HG02852 (cell line): ENCODE measurements around the gene GOLGA6L10.
"Not testable (repeated sequence)": the region's sequence is repeated elsewhere in the genome, so short reads cannot be mapped to it uniquely, and the experiment has no call there.

Experiments
- ATAC-seq: cut with Tn5 transposase; IDR thresholded peaks from one replicate; pipeline ENCODE4 v1.9.1; 2021; ENCODE audit warnings: mild to moderate bottlenecking, moderate library complexity; ENCODE audit not compliant: unreplicated experiment

GOLGA6L10 gene

GRCh38 chr15:82349375-82349774 is at the start of gene GOLGA6L10:
Gene GOLGA6L10 (minus strand): TSS chr15:82349475. CDS start chr15:82349375, 100 bp downstream.
- not testable (repeated sequence) for ATAC-seq

GRCh38 chr15:82398785-82399184 is 49.5 kb upstream of the GOLGA6L10 start:
- ATAC-seq = no peak

GRCh38 chr15:82397817-82398216 is 48.5 kb upstream of the GOLGA6L10 start:
- no peak for ATAC-seq

DNA sequence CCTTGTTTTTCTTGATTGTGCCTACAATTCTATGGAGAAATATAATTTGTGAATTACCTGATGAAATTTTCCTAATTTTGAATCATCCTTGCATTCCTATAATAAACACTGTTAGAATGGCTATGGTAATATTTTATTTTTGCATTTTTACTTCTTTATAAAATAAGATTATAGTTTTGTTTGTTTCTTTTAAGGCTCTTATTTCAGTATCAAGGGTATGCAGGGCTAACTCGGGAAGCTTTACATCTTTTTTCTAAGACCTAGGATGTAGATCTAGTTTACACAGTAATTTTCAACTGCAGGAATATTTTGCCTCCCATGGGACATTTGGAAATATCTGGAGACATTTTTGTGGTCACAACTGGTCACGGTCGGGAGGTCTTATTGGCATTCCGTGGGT is 46.5 kb upstream of the GOLGA6L10 start:
- not testable (repeated sequence) for ATAC-seq

DNA sequence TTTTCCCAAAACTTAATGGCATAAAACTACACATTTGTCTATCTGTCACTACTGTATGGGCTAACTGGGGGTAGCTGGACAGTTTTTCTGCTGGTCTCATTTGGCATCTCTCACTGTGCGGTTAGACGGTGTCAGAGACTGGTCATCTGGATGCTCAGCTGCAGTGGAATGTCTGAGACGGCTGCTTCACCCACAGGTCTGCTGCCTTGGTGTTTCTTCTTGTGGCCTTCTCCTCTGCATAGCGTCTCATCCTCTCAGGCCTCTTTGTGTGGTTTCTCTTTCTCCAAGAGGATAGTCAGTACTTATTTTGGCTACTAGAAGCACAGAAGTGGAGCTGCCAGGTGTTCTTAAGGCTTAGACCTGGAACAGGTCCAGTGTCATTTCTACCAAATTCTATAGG is 44.4 kb upstream of the GOLGA6L10 start:
- no peak for ATAC-seq

DNA sequence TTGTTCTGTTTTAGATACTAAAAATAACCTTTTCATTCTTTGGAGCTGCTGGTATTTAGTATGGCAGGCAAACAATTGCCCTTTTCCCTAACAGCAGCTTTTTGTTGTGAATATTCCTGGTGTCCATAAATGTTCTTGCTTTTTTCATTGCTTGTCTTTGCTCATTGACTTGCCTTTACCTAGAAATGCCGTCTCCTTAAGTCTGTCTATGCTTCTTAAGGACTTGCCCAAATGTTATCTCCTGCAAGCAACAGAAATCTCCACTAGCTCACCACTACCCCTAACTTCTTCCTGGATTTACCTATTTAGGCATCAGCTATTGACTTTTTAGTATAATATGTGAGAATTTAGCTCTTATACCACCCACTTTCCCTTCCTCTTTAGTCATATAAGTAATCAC is 42.8 kb upstream of the GOLGA6L10 start:
- not testable (repeated sequence) for ATAC-seq

GRCh38 chr15:82390152-82390551 is 40.9 kb upstream of the GOLGA6L10 start:
- not testable (repeated sequence) for ATAC-seq

GRCh38 chr15:82387209-82387608 is 37.9 kb upstream of the GOLGA6L10 start:
- ATAC-seq = not testable (repeated sequence)

- ATAC-seq = not testable (repeated sequence)
Measured at GRCh38 chr15:82381330-82381955, 32.2 kb upstream of the GOLGA6L10 start.

DNA sequence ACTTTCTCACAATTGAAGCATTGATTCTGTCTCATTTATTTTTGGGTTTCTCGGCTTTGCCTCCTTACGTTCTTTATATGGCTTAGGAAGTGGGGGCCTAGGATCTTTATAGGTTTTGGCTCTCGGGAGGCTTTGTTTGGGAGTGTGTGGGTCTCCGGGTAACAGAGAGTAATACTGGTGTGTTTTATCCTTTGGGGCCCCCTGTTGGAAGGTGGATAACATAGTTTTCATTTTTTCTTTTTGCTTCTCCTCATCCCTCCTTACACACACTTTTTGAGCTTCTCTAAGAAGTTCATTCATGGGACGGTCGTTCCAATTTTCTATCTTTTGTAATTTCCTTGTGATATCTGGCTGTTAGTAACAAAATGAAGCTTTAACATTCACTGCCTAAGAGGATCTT is 30.3 kb upstream of the GOLGA6L10 start:
- not testable (repeated sequence) for ATAC-seq

- not testable (repeated sequence) for ATAC-seq
Measured at GRCh38 chr15:82373661-82374060, 24.4 kb upstream of the GOLGA6L10 start.

DNA sequence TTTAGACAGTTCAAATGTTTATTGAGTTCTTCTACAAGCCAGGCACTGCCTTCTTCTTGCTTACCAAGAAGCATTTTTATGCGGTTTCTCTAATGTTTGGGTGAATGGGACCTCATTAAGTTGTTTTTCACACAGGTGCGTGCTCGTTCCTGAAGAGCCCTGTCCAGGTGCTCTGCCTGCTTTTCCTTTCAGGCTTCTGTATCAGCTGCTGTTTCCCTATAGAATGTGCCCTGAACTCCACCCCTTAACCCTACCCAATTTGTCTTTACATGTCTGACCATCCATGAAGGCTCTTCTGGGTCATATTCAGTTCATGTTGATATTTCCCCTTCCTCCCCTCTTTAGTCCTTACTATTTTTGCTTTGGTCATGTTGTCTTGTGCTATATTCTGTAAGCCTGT is 22.4 kb upstream of the GOLGA6L10 start:
- ATAC-seq = no peak

GRCh38 chr15:82367790-82368189 is 18.5 kb upstream of the GOLGA6L10 start:
- ATAC-seq = not testable (repeated sequence)

DNA sequence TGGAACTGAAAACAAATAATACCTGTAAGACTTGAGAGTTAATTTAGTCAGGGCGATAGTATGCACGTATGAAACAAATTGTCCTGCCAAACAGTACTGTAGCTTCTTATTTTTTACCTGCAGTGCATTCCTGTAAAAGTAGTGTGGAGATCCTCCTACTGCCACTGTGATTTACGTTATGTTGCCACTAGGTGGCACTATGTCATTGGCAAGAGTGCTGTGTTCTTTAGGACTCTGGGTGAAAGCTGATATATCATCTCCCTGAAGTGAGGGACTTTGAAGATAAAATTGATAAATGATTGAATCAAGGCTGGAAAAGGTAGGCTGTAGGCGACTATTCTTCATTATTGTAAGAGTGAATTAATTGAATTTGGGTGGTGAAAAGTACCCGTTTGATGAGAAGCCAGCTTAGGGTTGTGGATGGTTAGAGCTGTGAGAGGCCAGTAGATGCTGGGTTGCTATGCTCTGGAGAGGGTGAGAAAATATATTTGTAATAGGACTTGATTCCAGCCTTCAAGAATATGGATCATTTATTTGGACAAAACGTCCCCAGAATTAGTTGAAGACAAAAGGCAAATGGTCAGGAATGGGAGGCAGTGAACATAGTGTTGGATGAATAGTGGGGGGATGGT is 16.5 kb upstream of the GOLGA6L10 start:
- peak; percentile 92 for ATAC-seq

- not testable (repeated sequence) for ATAC-seq
Measured at GRCh38 chr15:82364548-82364947, 15.3 kb upstream of the GOLGA6L10 start.

- not testable (repeated sequence) for ATAC-seq
Measured at GRCh38 chr15:82362790-82363189, 13.5 kb upstream of the GOLGA6L10 start.

DNA sequence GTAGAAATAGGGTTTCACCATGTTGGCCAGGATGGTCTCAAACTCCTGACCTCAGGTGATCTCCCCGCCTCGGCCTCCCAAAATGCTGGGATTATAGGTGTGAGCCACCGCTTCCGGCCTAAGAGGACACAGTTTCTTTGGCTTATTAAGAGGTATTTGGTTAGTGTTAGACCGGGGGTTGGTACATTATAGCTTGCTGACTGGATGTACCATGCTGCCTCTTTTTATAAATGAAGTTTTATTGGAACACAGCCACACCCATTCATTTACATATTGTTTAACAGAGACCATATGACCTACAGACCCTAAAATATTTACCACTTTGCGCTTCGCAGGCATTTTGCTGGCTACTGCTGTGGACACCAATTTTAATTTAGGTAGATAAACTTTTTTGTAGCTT is 11.3 kb upstream of the GOLGA6L10 start:
- ATAC-seq = not testable (repeated sequence)

GRCh38 chr15:82355055-82355454 is 5.8 kb upstream of the GOLGA6L10 start:
- ATAC-seq = not testable (repeated sequence)

DNA sequence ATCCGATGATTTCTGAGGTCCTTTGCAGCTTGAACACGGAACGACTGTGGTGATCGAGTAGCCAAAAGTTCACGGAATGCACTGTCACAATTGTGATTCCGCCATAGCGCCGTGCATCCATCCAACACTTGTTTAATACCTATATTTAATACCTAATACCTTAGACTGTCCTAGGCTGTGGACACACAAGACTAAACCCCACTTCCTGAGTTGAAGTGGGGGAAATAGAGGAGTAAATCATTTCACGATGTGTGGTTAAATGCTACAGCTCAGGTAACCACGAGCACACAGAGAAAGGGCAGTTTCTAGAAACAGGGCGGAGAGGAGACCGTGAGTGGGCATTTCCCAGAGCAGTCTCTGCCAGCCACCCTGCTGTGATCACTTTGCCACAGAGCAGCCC is 5.3 kb upstream of the GOLGA6L10 start:
- not testable (repeated sequence) for ATAC-seq

DNA sequence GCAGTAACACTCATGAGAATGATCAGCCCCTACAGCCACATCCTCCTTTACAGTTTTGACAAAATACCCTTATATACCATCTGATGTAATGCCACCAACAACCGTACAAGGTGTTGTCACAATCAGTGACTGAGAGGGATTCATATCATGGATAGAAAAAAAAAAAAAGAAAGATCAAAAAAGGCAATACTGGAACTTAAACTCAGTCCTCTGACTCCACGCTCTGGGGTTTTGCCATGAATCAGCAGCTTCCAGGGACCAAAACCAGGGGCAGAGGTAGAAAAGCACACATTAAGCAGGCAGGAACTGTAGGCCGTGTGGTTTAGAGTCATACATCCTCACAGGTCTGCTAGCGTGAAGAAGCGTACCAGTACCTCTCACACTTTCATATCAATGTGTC is 1.6 kb downstream of the GOLGA6L10 start:
- ATAC-seq = not testable (repeated sequence)

- not testable (repeated sequence) for ATAC-seq
Measured at GRCh38 chr15:82345176-82345575, 4.1 kb downstream of the GOLGA6L10 start.

- not testable (repeated sequence) for ATAC-seq
Measured at GRCh38 chr15:82344421-82344820, 4.9 kb downstream of the GOLGA6L10 start.
